ENCODE measurements around the gene IL5RA. TPM values are rescaled to one million over a fixed set of nuclear protein-coding genes. Genes with fewer than 3 reads are reported as not detected.

IL5RA gene
- total RNA-seq, 1 donor from 2014 or later = 0.78 TPM

- no peak for DNase-seq
Observed at GRCh38 chr3:3107858-3108257, 2.3 kb downstream of the IL5RA start.

GRCh38 chr3:3107181-3107580 is 3.0 kb downstream of the IL5RA start:
- no peak for DNase-seq

- no peak for DNase-seq
Observed at GRCh38 chr3:3105815-3106214, 4.4 kb downstream of the IL5RA start.

- DNase-seq = no peak
Observed at GRCh38 chr3:3105246-3105645, 4.9 kb downstream of the IL5RA start.

GRCh38 chr3:3102751-3103150 is 7.4 kb downstream of the IL5RA start:
- DNase-seq = no peak

GRCh38 chr3:3101660-3102458 is 8.3 kb downstream of the IL5RA start:
- no peak for DNase-seq

GRCh38 chr3:3097958-3098357 is 12.2 kb downstream of the IL5RA start:
- no peak for DNase-seq

- no peak for DNase-seq
Observed at GRCh38 chr3:3089017-3089416, 21.2 kb downstream of the IL5RA start.

GRCh38 chr3:3087716-3088465 is 22.3 kb downstream of the IL5RA start:
- no peak for DNase-seq

- no peak for DNase-seq
Observed at GRCh38 chr3:3087279-3087678, 22.9 kb downstream of the IL5RA start.

- no peak for DNase-seq
Observed at GRCh38 chr3:3086239-3086638, 23.9 kb downstream of the IL5RA start.

GRCh38 chr3:3085782-3086181 is 24.4 kb downstream of the IL5RA start:
- no peak for DNase-seq

GRCh38 chr3:3084890-3085289 is 25.3 kb downstream of the IL5RA start:
- DNase-seq = no peak

GRCh38 chr3:3082234-3082924 is 27.8 kb downstream of the IL5RA start:
- DNase-seq = no peak

- no peak for DNase-seq
Observed at GRCh38 chr3:3081381-3082233, 28.6 kb downstream of the IL5RA start.

- no peak for DNase-seq
Observed at GRCh38 chr3:3080309-3080708, 29.9 kb downstream of the IL5RA start.

GRCh38 chr3:3074551-3075257 is 35.5 kb downstream of the IL5RA start:
- DNase-seq = no peak

- DNase-seq = no peak
Observed at GRCh38 chr3:3071136-3071535, 39.0 kb downstream of the IL5RA start.

GRCh38 chr3:3069723-3070122 is 40.5 kb downstream of the IL5RA start:
- DNase-seq = no peak

GRCh38 chr3:3068358-3068881 is 41.8 kb downstream of the IL5RA start:
- DNase-seq = no peak

- no peak for DNase-seq
Observed at GRCh38 chr3:3066910-3067309, 43.3 kb downstream of the IL5RA start.

Measured in occipital lobe (tissue), 2 donors.